ENCODE measurements around the gene GPS1.

Gene GPS1

DNA sequence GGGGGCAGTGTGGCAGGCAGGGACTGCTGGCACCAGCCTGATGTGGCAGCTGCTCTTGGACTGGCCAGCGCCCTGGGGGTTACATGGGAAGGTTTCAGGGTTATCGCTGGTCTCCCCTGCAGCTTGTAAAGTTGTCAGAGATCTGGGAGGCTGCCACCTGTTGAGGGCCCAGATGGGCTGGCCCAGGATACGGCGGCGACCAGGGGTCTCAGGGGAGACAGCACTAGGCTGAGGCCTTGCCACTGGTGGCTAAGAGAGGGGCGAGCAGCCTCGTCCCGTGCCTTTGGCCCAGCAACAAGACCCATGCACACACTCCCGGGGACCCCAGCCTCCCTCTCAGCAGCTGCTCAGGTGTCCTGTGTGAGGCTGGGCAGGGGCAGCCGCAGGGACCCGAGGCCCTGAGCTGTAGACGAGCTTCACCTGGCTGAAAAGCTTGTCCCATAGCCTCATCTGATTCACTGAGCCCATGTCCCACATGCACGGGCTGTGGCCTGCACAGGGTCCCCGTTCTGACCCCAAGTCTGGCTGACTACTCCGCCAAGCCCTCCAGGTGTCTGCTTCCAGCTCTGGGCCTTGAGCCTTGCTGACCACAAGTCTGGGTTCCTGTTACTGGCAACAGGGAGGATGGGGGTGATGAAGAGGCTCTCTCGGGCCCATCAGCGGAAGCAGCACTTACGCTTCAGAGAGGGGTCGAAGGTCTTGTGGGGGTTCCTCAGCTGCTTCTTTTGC lies 7.7 kb downstream of the GPS1 start:
- DNase-seq (no peak), ATAC-seq (no peak)

- DNase-seq (no peak), ATAC-seq (no peak)
These were observed 8.3 kb downstream of the GPS1 start for GRCh38 chr17:82060001-82060380.

GRCh38 chr17:82060614-82061013 lies 8.9 kb downstream of the GPS1 start:
- DNase-seq, result no peak
- no peak for ATAC-seq

DNA sequence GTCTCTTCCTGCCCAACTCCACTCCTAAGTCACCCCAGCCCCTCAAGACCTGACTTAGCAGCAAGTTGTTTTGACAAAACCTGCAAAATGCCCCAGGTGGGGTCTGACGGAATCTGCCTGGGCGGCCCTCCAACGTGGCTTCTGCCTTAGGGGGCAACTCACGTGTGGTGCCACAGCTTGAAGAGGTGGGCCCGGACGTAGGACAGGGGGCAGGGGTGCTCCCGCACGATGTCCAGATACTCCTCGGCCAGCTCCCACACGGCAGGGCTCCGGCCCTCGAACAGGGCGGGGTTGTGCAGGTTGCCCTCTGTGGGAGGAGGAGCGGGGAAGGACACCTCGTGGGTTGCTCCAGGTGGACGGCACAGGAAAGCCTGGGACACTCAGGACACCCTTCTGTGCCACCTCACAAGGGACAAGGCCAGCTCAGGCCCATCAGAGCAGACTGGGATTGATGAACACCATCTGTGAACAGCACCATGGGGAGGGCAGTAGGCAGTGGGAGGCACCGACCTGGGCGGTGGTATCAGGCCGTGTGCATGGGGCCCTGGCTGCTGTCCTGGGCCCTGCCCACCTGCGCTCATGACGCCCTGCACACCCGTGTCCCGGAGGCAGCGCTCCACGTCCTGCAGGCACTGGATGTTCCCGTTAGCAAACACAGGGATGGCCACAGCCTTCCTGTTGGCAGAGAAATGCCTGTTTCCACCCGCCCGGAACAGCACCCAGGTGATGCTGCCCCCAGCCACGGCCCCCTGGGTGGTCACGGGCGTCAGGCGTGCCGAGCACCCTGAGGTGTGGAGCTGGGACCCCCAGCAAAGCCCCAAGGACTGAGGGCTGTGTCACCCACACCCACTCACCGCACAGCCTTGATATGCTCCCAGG lies 9.6 kb downstream of the GPS1 start:
- DNase-seq (no peak), ATAC-seq (no peak)

- ATAC-seq (no peak), DNase-seq (no peak)
These were observed 10.6 kb downstream of the GPS1 start for GRCh38 chr17:82062076-82062983.

- ATAC-seq (no peak), DNase-seq (no peak)
These were observed 11.3 kb downstream of the GPS1 start for GRCh38 chr17:82062984-82063368.

DNA sequence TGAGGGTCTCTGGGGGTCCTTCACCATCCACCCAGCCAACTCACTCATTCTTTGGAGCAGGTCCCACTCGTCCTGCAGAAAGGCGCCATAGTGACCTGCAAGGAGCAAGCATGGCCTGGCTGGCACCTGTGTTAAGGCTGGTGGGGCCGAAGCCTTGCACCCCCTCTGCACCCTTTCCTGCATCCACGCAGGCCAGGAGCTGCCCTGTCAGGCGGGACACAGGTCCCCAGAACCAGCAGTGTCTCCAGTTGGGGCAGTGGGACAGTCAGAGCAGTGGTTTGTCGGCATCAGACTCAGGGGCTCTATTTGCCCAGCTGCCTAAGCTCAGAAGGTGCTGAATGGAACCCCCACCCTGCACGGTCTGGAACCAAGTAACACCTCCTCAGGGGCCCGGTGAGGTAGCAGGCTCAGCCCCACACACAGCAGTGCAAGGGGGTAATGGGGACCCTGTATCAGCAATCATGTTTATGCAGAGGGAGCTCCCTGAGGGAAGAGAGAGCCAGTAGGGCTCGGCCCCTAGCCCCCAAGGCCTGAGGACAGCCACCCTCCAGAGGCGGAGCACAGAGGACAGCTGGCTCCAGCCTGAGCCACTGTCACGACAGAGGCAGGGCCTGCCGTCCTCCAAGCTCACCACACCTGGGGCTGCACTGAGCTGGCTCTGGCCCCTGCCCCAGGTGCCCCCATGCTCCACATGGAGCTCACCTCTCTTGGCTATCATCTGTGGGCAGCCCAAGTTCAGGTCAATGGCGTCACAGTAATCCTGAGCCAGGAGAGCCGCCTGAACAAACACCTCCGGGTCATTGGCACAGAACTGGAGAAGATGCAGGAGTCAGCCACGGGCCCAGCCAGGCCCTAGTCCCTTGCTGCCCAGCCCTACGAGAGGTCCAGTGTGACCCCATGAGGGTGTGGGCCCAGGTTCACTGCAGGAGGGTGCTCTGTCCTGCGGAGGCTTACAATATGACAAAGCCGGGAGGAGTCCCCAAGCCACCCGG lies 12.0 kb downstream of the GPS1 start:
- no peak for ATAC-seq
- DNase-seq, result no peak

- no peak for DNase-seq
- ATAC-seq, result no peak
These were observed 12.9 kb downstream of the GPS1 start for GRCh38 chr17:82064433-82065192.

DNA sequence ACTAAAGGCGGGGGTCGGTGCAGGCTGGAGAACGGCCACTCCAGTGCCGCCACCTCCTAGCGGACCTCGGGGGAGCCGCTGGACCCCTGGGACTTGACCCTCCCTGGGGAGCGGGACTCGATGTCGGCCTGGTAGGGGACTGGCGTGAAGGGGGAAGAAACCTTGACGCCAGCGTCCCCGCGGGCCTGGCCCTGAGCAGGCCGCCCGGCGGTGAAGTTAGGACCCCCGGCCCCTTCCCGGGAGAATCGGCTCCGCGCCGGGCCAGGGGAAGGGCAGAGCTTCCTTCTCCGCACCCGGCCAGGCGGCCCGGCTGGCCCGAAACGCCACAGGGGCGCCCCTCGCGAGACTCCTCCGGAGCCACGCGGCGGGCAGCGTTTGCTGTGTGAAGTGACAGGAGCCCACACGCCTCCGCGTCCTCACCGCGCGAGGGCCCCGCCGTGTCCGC lies 13.5 kb downstream of the GPS1 start:
- DNase-seq (peak; percentile 37), ATAC-seq (peak; percentile 35)

- peak; percentile 84 for DNase-seq
- ATAC-seq, result peak; percentile 82
These were observed 14.1 kb downstream of the GPS1 start, which contains the start of gene DUS1L for GRCh38 chr17:82065638-82066303. TSS of gene DUS1L (minus strand) at chr17:82065804. CDS start at chr17:82065059, 745 bp downstream.

DNA sequence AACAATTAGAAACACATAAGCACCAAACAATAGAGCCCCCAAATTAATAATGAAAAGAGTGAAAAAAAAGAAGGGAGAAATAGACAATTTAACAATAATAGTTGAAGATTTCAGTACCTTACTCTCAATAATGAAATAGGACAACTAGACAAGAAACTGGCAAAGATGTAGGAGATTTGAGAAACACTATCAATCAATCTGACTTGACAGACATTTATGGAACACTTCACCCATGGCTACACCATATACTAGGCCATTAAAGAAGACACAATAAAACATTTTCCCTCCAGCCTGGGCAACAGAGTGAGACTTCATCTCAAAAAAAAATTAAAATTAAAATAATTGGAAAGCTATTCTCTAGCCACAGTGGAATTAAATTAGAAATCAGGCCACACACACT lies 18.9 kb downstream of the GPS1 start:
- ATAC-seq, result no peak

DNA sequence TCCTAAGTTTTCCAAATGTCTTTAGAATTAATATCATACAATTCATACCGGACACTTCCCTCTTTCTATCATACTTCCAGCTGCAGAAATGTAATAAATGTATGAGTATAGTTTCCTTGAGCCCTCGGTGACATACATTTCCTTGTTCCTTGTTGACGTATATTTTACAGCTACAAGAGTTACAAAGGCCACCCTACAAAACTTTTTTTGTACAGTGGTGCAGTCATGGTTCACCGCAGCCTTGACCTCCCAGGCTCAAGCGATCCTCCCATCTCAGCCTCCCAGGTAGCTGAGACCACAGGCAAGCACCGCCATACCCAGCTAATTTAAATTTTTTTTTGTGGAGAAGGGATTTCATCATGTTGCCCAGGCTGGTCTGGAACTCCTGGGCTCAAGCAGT lies 21.1 kb downstream of the GPS1 start:
- DNase-seq (no peak), ATAC-seq (no peak)

More for the DNA sequence above, 18.9 kb downstream of the GPS1 start:
- DNase-seq, result no peak

DNA sequence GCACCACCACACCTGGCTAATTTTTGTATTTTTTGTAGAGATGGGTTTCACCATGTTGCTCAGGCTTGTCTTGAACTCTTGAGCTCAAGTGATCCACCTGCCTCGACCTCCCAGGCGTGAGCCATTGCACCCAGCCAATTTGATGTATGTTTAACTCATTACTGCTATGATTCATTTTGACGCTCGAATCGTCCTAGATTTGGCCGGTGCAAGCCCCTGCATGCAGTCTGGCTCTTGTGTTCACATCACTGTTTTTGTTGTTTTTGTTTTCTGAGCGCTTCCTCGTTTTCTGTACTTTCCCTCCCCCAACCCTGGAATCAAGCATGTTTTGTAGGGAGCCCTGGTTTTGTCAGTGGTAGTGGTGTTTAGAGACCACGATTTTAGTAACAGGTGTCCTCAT lies 21.7 kb downstream of the GPS1 start:
- no peak for ATAC-seq

DNA sequence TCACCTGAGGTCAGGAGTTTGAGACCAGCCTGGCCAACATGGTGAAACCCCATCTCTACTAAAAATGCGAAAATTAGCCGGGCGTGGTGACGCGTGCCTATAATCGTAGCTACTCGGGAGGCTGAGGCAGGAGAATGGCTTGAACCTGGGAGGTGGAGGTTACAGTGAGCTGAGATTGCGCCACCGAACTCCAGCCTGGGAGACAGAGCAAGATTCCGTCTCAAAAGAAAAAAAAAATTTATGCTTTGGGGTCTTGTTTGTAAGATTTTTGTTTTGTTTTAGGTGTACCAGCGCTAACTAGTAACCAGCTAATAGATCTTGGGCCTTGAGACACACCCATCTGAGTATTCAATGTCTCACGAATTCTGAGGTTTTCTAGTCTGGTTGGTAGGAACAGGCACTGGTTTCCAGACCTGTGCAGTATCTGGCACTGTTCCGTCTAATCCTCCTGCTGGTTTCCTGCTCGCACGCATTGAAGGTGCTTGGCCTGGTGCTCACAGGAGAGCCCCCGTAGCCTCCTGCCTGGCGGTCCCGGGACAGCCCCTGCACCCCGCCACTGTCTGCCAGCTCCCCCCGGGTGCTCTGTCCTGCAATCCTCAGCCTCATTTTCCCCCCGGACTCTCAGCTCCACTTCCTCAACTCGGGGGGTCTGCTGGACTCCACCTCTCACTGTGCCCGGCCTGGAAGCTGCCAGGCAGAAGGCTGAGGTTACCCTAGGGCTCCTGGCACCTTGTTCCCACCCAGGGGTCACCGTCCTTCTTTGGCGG lies 24.5 kb downstream of the GPS1 start:
- ATAC-seq (no peak), DNase-seq (no peak)

More for the DNA sequence above, 21.7 kb downstream of the GPS1 start:
- DNase-seq, result no peak

GRCh38 chr17:82076785-82077591 lies 25.3 kb downstream of the GPS1 start:
- ATAC-seq (no peak), DNase-seq (no peak)

- no peak for DNase-seq
These were observed 26.1 kb downstream of the GPS1 start for GRCh38 chr17:82077617-82078358.

DNA sequence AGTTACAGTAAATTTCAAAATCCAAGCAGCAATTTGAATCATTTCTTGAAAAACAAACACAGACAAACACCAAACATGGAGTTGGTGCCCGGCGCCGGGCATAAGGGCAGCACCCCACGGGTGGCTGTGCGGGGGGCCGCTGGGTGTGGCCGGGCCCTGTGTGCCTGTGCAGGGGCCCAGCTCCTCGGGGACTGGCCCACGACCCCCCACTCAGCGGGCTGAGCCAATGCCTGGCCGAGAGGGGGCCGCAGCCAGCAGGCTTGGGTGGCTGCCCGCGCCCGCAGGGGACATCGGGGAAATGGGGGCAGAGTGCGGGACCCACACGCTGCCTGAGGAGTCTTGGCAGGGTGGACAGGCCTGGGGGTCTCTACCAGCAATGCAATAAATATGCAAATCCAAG lies 26.7 kb downstream of the GPS1 start:
- DNase-seq (no peak), ATAC-seq (no peak)

More at GRCh38 chr17:82077617-82078358, 26.1 kb downstream of the GPS1 start:
- ATAC-seq, result no peak

Data from stimulated activated naive CD8-positive, alpha-beta T cell treated with anti-CD3 and anti-CD28 coated beads, Interleukin-15, Interleukin-2, amounts not matched to agents 100 U/mL and 50 U/mL, for 24 hours (primary cell).